ENCODE results near the gene HEBP2. TPM values are rescaled to one million over a fixed set of nuclear protein-coding genes. Genes with fewer than 3 reads are reported as not detected.
A peak's percentile ranks its signal among the peaks of the same experiment; 100 is the strongest.

The HEBP2 gene
- total and polyA plus RNA-seq, 2 donors: 26.0 to 41.7 TPM

DNA sequence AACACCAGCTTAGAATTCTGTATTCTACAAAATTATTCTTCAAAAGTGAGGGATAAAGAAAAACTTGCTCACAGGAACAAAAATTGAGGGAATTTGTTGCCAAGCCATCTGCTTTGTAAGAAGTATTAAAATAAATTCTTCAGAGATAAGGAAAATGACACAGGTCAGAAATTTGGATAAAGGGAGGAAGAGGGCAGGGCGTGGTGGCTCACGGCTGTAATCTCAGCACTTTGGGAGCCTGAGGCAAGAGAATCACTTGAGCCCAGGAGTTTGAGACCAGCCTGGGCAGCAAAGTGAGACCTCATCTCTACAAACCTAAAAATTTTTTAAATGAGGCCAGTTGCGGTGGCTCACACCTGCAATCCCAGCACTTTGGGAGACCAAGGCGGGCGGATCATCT is 14.5 kb upstream of the HEBP2 start:
- H3K9me3 ChIP-seq (ENCODE audit: control insufficient read depth in 2 of 2, insufficient read depth in 1 of 2, low read length in 1 of 2): no peaks in the 10 kb centered on the region
- H3K4me1 ChIP-seq (ENCODE audit: control insufficient read depth in 2 of 2, insufficient read depth in 2 of 2, low read length in 2 of 2): no peaks in the 10 kb centered on the region
- no peaks in the 10 kb centered on the region for H3K36me3 ChIP-seq (ENCODE audit: control insufficient read depth in 2 of 2, insufficient read depth in 2 of 2, low read length in 1 of 2)
- no peaks in the 10 kb centered on the region for H3K27me3 ChIP-seq (ENCODE audit: control insufficient read depth in 2 of 2, insufficient read depth in 1 of 2, low read length in 1 of 2)
- no peak overlapping the region for H3K27ac ChIP-seq (ENCODE audit: low read depth in 1 of 2, low read length in 1 of 2)
- no peak for DNase-seq (ENCODE audit: low read depth in 6 of 9, low spot score in 9 of 9)
- 97% methylated on average over 5 of the region's 5 CpGs for WGBS
- no peak overlapping the region for H3K4me3 ChIP-seq (ENCODE audit: low read length in 2 of 2)

DNA sequence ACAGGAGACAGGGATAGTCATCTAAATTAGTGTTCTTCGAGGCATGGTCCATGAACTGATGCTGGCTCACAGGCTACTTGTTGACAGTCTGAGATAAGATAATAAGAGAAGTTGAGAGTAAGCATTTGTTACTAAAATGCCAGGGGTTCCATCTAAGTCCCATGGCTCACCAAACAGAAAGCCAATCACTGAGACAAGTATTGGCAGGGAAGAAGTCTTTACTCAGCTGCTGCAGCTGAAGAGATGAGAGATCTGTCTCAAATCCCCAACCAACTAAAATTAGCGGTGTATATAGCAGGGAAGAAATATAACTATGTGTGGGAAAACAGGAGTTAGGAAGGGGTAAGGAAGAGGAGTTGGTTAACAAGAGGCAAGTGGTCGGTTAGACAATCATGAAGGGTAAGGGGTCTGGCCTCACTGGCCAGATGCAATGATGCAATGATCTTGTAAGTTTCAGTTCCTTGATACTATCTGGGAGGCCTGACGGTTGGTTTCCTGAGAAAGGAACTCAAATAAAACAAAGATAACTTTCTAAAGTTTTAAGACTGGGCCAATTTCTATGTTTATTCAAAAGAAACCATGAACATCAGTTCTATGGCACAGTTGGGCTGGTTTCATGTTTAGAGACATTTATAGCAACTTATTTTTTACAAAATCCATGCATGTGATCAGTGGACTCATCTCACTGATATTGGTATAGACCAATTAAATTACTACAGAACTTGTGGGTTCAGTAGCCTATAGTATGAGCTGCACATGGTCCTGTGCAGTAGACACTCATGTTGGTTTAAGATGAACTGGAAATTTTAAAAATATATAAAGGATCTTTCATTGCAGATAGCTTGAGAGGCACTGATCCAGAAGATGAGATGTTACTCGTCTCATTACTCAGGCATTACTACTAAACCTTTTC is 9.9 kb upstream of the HEBP2 start:
- Histone ChIP-seq H3K4me1 (ENCODE audit: control insufficient read depth in 2 of 2, insufficient read depth in 2 of 2, low read length in 2 of 2) (no peaks in the 10 kb centered on the region), H3K27ac (ENCODE audit: low read depth in 1 of 2, low read length in 1 of 2) (no peak overlapping the region), H3K4me3 (ENCODE audit: low read length in 2 of 2) (no peak overlapping the region), H3K27me3 (ENCODE audit: control insufficient read depth in 2 of 2, insufficient read depth in 1 of 2, low read length in 1 of 2) (no peaks in the 10 kb centered on the region), H3K36me3 (ENCODE audit: control insufficient read depth in 2 of 2, insufficient read depth in 2 of 2, low read length in 1 of 2) (no peaks in the 10 kb centered on the region), H3K9me3 (ENCODE audit: control insufficient read depth in 2 of 2, insufficient read depth in 1 of 2, low read length in 1 of 2) (no peaks in the 10 kb centered on the region)
- DNase-seq (ENCODE audit: low read depth in 6 of 9, low spot score in 9 of 9): no peak
- 85% methylated on average over 5 of the region's 5 CpGs for WGBS

DNA sequence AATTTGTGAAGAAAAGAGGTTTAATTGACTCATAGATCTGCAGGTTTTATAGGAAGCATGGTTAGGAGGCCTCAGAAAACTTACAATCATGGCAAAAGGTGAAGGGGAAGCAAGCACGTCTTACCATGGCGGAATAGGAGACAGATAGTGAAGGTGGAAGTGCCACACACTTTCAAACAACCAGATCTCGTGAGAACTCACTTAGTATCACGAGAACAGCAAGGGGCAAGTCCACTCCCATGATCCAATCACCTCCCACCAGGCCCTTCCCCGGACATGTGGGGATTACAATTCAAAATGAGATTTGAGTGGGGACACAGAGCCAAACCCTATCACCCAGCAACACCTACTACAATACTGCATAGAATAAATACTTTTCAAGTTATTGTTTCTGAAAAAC is 7.3 kb upstream of the HEBP2 start:
- H3K9me3 ChIP-seq (ENCODE audit: control insufficient read depth in 2 of 2, insufficient read depth in 1 of 2, low read length in 1 of 2): no peaks in the 10 kb centered on the region
- H3K4me3 ChIP-seq (ENCODE audit: low read length in 2 of 2): no peak overlapping the region
- WGBS: 96% methylated on average over 5 of the region's 5 CpGs
- DNase-seq (ENCODE audit: low read depth in 6 of 9, low spot score in 9 of 9): no peak
- H3K4me1 ChIP-seq (ENCODE audit: control insufficient read depth in 2 of 2, insufficient read depth in 2 of 2, low read length in 2 of 2): no peaks in the 10 kb centered on the region
- H3K27me3 ChIP-seq (ENCODE audit: control insufficient read depth in 2 of 2, insufficient read depth in 1 of 2, low read length in 1 of 2): no peaks in the 10 kb centered on the region
- no peak overlapping the region for H3K27ac ChIP-seq (ENCODE audit: low read depth in 1 of 2, low read length in 1 of 2)
- H3K36me3 ChIP-seq (ENCODE audit: control insufficient read depth in 2 of 2, insufficient read depth in 2 of 2, low read length in 1 of 2): no peaks in the 10 kb centered on the region

DNA sequence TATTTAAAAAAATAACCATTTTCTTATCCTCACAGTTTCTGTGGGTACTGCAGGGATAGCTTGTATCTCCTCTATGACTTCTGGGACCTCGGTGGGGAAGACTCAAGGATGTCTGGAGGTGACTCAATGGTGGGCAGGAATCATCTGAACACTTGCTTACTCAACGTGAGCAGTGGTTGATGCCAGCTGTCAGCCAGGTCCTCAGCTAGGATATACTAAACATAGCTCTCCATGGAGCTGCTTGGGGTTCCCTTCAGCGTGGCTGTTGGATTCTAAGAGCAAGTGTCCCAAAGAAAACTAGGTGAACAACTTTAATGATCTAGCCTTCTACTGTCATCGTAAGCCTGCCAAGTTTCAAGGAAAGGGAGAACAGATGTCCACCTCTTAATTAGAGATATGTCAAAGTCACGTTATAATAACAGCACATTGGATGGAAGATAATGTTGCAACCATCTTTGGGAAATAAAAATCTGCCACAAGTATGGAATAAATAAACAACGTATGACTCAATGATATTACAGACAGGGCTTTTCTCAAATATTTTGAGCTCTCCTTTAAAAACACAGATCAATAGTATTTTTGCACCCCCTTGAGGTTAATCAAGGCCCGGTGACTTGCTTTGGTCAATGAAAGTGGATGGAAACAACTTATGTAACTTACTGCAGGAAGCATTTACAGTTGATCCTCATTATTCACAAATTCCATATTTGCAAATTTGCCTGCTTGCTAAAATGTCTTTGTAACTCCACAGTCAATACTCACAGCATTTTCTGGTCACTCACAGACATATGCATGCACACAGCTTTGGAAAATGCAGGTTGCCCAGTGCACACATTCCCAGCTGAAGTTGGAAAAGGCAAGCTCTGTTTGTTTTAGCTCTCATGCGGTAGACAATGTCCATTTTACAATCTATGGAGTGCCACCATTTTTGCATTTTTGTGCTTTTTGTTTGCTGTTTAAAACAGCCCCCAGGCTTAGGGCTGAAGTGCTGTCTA is 6.6 kb upstream of the HEBP2 start:
- Histone ChIP-seq H3K27ac (ENCODE audit: low read depth in 1 of 2, low read length in 1 of 2) (no peak overlapping the region), H3K4me3 (ENCODE audit: low read length in 2 of 2) (no peak overlapping the region), H3K4me1 (ENCODE audit: control insufficient read depth in 2 of 2, insufficient read depth in 2 of 2, low read length in 2 of 2) (no peaks in the 10 kb centered on the region), H3K9me3 (ENCODE audit: control insufficient read depth in 2 of 2, insufficient read depth in 1 of 2, low read length in 1 of 2) (no peaks in the 10 kb centered on the region), H3K27me3 (ENCODE audit: control insufficient read depth in 2 of 2, insufficient read depth in 1 of 2, low read length in 1 of 2) (peaks cover 0 to 6% of the 10 kb centered on the region in 2 donors), H3K36me3 (ENCODE audit: control insufficient read depth in 2 of 2, insufficient read depth in 2 of 2, low read length in 1 of 2) (no peaks in the 10 kb centered on the region)
- 95% methylated on average over 8 of the region's 8 CpGs for WGBS
- DNase-seq (ENCODE audit: low read depth in 6 of 9, low spot score in 9 of 9): no peak

DNA sequence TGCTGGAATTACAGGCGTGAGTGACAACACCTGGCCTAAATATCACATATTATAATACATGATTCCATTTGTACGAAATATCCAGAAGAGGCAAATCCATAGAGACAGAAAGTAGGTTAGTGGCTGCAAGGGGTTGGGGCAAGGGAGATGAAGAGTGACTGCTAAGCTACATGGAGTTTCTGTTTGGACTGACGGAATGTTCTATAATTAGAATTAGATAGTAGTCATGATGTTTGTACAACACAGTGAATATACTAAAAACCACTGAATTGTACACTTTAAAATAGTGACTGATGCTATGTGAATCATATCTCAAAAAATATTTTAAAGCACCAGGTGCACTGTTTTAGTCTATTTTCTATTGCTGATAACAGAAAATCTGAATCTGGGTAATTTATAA is 3.7 kb upstream of the HEBP2 start:
- H3K4me1 ChIP-seq (ENCODE audit: control insufficient read depth in 2 of 2, insufficient read depth in 2 of 2, low read length in 2 of 2): peaks cover 3 to 13% of the 10 kb centered on the region in 2 donors
- peaks cover 0 to 15% of the 10 kb centered on the region in 2 donors for H3K27me3 ChIP-seq (ENCODE audit: control insufficient read depth in 2 of 2, insufficient read depth in 1 of 2, low read length in 1 of 2)
- 98% methylated on average over 3 of the region's 3 CpGs for WGBS
- no peak overlapping the region for H3K27ac ChIP-seq (ENCODE audit: low read depth in 1 of 2, low read length in 1 of 2)
- no peaks in the 10 kb centered on the region for H3K9me3 ChIP-seq (ENCODE audit: control insufficient read depth in 2 of 2, insufficient read depth in 1 of 2, low read length in 1 of 2)
- no peaks in the 10 kb centered on the region for H3K36me3 ChIP-seq (ENCODE audit: control insufficient read depth in 2 of 2, insufficient read depth in 2 of 2, low read length in 1 of 2)
- DNase-seq (ENCODE audit: low read depth in 6 of 9, low spot score in 9 of 9): no peak
- H3K4me3 ChIP-seq (ENCODE audit: low read length in 2 of 2): no peak overlapping the region

DNA sequence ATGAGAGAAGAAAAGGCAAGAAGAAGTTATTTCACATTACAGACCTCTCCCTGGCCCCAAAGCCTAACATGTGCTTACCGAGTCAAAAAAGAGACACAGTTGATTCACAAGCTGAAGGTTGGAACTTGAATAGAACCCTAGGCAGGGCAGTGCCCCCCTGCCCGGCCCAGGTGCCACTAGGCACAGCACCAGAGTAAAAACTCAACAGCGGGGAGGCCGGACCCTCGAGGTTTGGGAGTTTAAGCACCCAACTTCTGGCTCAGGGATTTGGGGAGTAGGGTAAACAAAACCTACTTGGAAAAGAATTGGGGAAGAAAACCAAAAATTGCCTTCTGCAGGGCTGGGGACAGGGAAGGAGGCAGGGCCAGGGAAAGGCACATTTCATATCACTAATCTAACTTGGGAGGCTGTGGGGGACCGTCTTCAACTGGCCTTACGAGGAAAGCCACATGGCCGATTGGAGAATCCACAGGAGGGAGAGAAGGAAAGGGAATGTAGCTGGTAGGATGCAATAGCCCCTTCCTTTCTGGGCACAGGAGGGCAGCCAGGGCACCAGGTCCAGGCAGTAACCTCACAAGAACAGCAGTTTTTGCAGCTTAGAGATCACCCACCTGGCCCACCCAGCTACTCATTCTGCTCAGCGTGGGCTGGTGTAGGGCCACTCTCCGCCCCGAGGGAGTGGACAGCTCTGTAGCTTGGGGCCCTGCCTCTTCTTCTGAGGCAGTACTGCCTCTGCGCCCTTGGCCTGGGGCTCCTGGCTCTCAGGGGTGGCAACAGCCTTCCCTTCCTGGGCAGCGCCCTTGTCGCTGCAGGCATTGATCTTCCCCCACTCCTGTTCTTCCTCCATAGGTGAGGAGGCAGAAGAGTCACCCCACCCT is 1.8 kb upstream of the HEBP2 start:
- Histone ChIP-seq H3K4me1 (ENCODE audit: control insufficient read depth in 2 of 2, insufficient read depth in 2 of 2, low read length in 2 of 2) (peaks cover 3 to 13% of the 10 kb centered on the region in 2 donors), H3K27ac (ENCODE audit: low read depth in 1 of 2, low read length in 1 of 2) (no peak overlapping the region), H3K27me3 (ENCODE audit: control insufficient read depth in 2 of 2, insufficient read depth in 1 of 2, low read length in 1 of 2) (peaks cover 0 to 15% of the 10 kb centered on the region in 2 donors), H3K9me3 (ENCODE audit: control insufficient read depth in 2 of 2, insufficient read depth in 1 of 2, low read length in 1 of 2) (no peaks in the 10 kb centered on the region), H3K4me3 (ENCODE audit: low read length in 2 of 2) (no peak overlapping the region), H3K36me3 (ENCODE audit: control insufficient read depth in 2 of 2, insufficient read depth in 2 of 2, low read length in 1 of 2) (peaks cover 3 to 5% of the 10 kb centered on the region in 2 donors)
- DNase-seq (ENCODE audit: low read depth in 6 of 9, low spot score in 9 of 9): no peak
- 97% methylated on average over 14 of the region's 14 CpGs for WGBS

DNA sequence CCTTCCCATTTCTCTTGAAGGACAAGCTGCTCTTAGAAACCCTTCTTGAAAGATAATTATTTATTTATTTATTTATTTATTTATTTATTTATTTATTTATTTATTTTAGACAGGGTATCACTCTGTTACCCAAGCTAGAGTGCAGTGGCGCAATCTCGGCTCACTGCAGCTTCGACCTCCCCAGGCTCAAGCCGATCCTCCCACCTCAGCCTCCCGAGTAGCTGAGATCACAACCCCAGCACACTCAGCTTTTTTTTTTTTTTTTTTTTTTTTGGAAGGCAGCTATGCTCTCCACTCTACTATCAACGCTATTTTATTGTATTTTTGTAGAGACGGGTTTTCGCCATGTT is 1.2 kb upstream of the HEBP2 start:
- H3K27ac ChIP-seq (ENCODE audit: low read depth in 1 of 2, low read length in 1 of 2): no peak overlapping the region

DNA sequence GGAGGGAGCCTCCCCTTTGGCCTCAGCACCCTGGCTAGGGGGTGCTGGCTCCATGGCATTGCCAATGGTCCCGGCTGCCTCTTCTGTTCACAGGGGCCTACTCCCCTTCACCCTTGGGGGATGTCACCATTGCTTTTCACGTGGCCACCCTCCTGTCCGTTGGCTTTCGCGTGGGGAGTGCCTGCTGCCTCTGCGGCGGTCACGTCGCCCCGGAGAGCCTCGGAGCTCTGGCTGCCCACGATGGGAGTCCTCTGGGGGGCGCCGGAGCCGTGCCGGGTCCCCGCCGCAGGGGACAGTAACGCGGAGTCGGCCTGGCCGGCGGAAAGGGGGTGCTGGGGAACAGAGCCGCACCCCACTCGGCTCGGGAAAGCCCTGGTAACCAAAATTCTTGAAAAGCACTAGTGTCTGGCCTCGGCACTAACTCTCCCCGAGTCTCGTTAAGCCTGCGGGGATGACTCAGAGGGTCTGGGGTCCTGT is 661 bp upstream of the HEBP2 start:
- Histone ChIP-seq H3K36me3 (ENCODE audit: control insufficient read depth in 2 of 2, insufficient read depth in 2 of 2, low read length in 1 of 2) (peaks cover 14 to 16% of the 10 kb centered on the region in 2 donors), H3K4me3 (ENCODE audit: low read length in 2 of 2) (peak overlapping the region; percentile 56 to 99), H3K9me3 (ENCODE audit: control insufficient read depth in 2 of 2, insufficient read depth in 1 of 2, low read length in 1 of 2) (no peaks in the 10 kb centered on the region), H3K27me3 (ENCODE audit: control insufficient read depth in 2 of 2, insufficient read depth in 1 of 2, low read length in 1 of 2) (peaks cover 0 to 15% of the 10 kb centered on the region in 2 donors), H3K27ac (ENCODE audit: low read depth in 1 of 2, low read length in 1 of 2) (peak overlapping the region in 1 of 2 donors; percentile 90), H3K4me1 (ENCODE audit: control insufficient read depth in 2 of 2, insufficient read depth in 2 of 2, low read length in 2 of 2) (peaks cover 3 to 13% of the 10 kb centered on the region in 2 donors)
- WGBS: under 1% methylated on average over 30 of the region's 30 CpGs
- peak in 6 of 9 donors; percentile 6 to 33 (median 26) for DNase-seq (ENCODE audit: low read depth in 6 of 9, low spot score in 9 of 9)

More for the DNA sequence above, 1.2 kb upstream of the HEBP2 start:
- H3K4me1 ChIP-seq (ENCODE audit: control insufficient read depth in 2 of 2, insufficient read depth in 2 of 2, low read length in 2 of 2): peaks cover 3 to 13% of the 10 kb centered on the region in 2 donors
- H3K4me3 ChIP-seq (ENCODE audit: low read length in 2 of 2): peak overlapping the region; percentile 56 to 99
- DNase-seq (ENCODE audit: low read depth in 6 of 9, low spot score in 9 of 9): no peak
- peaks cover 9 to 11% of the 10 kb centered on the region in 2 donors for H3K36me3 ChIP-seq (ENCODE audit: control insufficient read depth in 2 of 2, insufficient read depth in 2 of 2, low read length in 1 of 2)
- H3K27me3 ChIP-seq (ENCODE audit: control insufficient read depth in 2 of 2, insufficient read depth in 1 of 2, low read length in 1 of 2): peaks cover 0 to 15% of the 10 kb centered on the region in 2 donors
- no peaks in the 10 kb centered on the region for H3K9me3 ChIP-seq (ENCODE audit: control insufficient read depth in 2 of 2, insufficient read depth in 1 of 2, low read length in 1 of 2)
- WGBS: 94% methylated on average over 8 of the region's 8 CpGs
